Activated T-cell treated with anti-CD3 and anti-CD28 coated beads, Interleukin-2, amount 50 U/mL, for 24 hours (primary cell): ENCODE results near the gene FAM227A.

ENCODE experiments used
- DNase-seq: peaks from one replicate; pipeline ENCODE4 v3.0.0-alpha.2; 2020
- H3K27ac Mint-ChIP-seq: 2 replicates; pipeline ENCODE4 v1.8.0; 2020; ENCODE audit warnings: mild to moderate bottlenecking, mixed read lengths
- H3K27me3 Mint-ChIP-seq: 2 replicates; pipeline ENCODE4 v1.8.0; 2020; ENCODE audit warnings: mixed read lengths
- H3K36me3 Mint-ChIP-seq: 2 replicates; pipeline ENCODE4 v1.8.0; 2020; ENCODE audit warnings: low read depth, mixed read lengths
- H3K4me1 Mint-ChIP-seq: 2 replicates; pipeline ENCODE4 v1.8.0; 2020; ENCODE audit warnings: low read depth, mixed read lengths
- H3K4me3 Mint-ChIP-seq: 2 replicates; pipeline ENCODE4 v1.8.0; 2020; ENCODE audit warnings: mild to moderate bottlenecking, moderate library complexity, mixed read lengths
- H3K9me3 Mint-ChIP-seq: 2 replicates; pipeline ENCODE4 v1.8.0; 2020; ENCODE audit warnings: mixed read lengths

The FAM227A gene

GRCh38 chr22:38656256-38657044 lies at the start of gene FAM227A, which contains the start of gene CBY1:
FAM227A (minus strand) TSS chr22:38656392; CDS start chr22:38650168, 6,224 bp downstream.
CBY1 (plus strand) TSS chr22:38656638; CDS start chr22:38668055, 11,417 bp downstream.
- Mint-ChIP-seq H3K4me3 (peak within 1 kb of the TSS; percentile 89), H3K27me3 (no peaks in the 10 kb centered on the region), H3K4me1 (peaks cover 19% of the 10 kb centered on the region), H3K36me3 (peaks cover 22% of the 10 kb centered on the region), H3K27ac (peak within 1 kb of the TSS; percentile 98), H3K9me3 (no peaks in the 10 kb centered on the region)
- peak; percentile 95 for DNase-seq

- Mint-ChIP-seq H3K4me3 (peak within 1 kb of the TSS; percentile 93), H3K36me3 (peaks cover 41% of the 10 kb centered on the region), H3K27me3 (no peaks in the 10 kb centered on the region), H3K4me1 (peaks cover 55% of the 10 kb centered on the region), H3K27ac (peak within 1 kb of the TSS; percentile 98), H3K9me3 (no peaks in the 10 kb centered on the region)
- DNase-seq, result peak; percentile 91
Observed at GRCh38 chr22:38705235-38706100, 49.3 kb upstream of the FAM227A start, which contains the start of gene GTPBP1. GTPBP1 (plus strand) TSS chr22:38705944; CDS start chr22:38705956, 12 bp downstream.

- Mint-ChIP-seq H3K36me3 (peaks cover 36% of the 10 kb centered on the region), H3K27ac (peak overlapping the region; percentile 98), H3K9me3 (no peaks in the 10 kb centered on the region), H3K27me3 (no peaks in the 10 kb centered on the region), H3K4me1 (peaks cover 52% of the 10 kb centered on the region), H3K4me3 (peak overlapping the region; percentile 93)
- DNase-seq, result no peak
Observed at GRCh38 chr22:38704654-38705234, 48.6 kb upstream of the FAM227A start.

GRCh38 chr22:38700789-38701628 lies 44.8 kb upstream of the FAM227A start, which contains the start of gene JOSD1:
JOSD1 (minus strand) TSS chr22:38700943; CDS start chr22:38699987, 956 bp downstream.
- peak; percentile 99 for DNase-seq
- no peaks in the 10 kb centered on the region for H3K27me3 Mint-ChIP-seq
- H3K4me1 Mint-ChIP-seq, result peaks cover 60% of the 10 kb centered on the region
- H3K9me3 Mint-ChIP-seq, result no peaks in the 10 kb centered on the region
- peak within 1 kb of the TSS; percentile 93 for H3K4me3 Mint-ChIP-seq
- peak within 1 kb of the TSS; percentile 97 for H3K27ac Mint-ChIP-seq
- peaks cover 40% of the 10 kb centered on the region for H3K36me3 Mint-ChIP-seq

GRCh38 chr22:38700270-38700788 lies 44.1 kb upstream of the FAM227A start:
- Mint-ChIP-seq H3K4me1 (peaks cover 64% of the 10 kb centered on the region), H3K9me3 (no peaks in the 10 kb centered on the region), H3K27me3 (no peaks in the 10 kb centered on the region), H3K27ac (peak overlapping the region; percentile 92), H3K4me3 (peak overlapping the region; percentile 93), H3K36me3 (peaks cover 44% of the 10 kb centered on the region)
- no peak for DNase-seq

DNA sequence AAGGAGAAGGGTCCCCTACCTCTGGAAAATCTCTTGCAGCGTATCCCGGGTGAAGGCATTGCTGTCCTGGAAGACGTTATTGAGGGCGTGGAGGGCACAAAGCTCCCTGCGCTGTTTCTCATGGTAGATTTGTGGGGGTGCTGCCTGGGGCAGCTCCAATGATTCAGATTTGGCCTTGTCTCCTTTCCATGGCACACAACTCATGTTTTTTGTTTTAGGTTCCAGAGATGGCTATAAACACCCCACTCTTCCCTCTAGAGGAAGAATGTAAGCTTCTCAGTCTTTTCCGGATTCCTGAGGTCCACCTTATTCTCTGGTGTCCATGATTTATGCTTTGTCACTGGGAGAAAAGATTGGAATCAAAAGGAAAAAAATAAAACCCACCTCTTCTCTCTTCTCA lies 43.6 kb upstream of the FAM227A start:
- H3K27me3 Mint-ChIP-seq, result no peaks in the 10 kb centered on the region
- peaks cover 65% of the 10 kb centered on the region for H3K4me1 Mint-ChIP-seq
- peaks cover 50% of the 10 kb centered on the region for H3K36me3 Mint-ChIP-seq
- no peak for DNase-seq
- peak overlapping the region; percentile 92 for H3K27ac Mint-ChIP-seq
- H3K4me3 Mint-ChIP-seq, result peak overlapping the region; percentile 93
- H3K9me3 Mint-ChIP-seq, result no peaks in the 10 kb centered on the region

DNA sequence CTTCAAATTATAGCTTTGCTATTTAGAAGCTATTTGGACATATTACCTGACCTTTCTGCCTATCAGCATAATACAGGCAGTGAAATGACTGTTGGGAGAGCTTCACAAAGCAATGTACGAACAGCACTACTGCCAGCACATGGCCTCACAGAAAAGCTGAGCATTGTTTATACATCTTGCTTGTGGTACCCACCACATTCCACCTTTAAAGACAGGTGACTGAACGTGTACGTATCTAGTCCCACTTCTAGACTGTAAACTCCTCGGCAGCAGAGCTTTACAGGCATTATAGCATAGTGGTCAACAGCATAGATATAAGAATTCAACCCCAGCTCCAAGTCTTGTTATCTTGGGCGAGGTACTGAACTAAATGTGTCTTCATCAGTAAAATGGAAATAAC lies 43.0 kb upstream of the FAM227A start:
- Mint-ChIP-seq H3K9me3 (no peaks in the 10 kb centered on the region), H3K27me3 (no peaks in the 10 kb centered on the region), H3K36me3 (peaks cover 56% of the 10 kb centered on the region), H3K4me3 (peak overlapping the region; percentile 93), H3K4me1 (peaks cover 65% of the 10 kb centered on the region), H3K27ac (peak overlapping the region; percentile 92)
- DNase-seq, result no peak

- H3K9me3 Mint-ChIP-seq, result no peaks in the 10 kb centered on the region
- H3K36me3 Mint-ChIP-seq, result peaks cover 62% of the 10 kb centered on the region
- H3K27ac Mint-ChIP-seq, result peak overlapping the region; percentile 92
- no peaks in the 10 kb centered on the region for H3K27me3 Mint-ChIP-seq
- peak overlapping the region; percentile 93 for H3K4me3 Mint-ChIP-seq
- DNase-seq, result no peak
- H3K4me1 Mint-ChIP-seq, result peaks cover 66% of the 10 kb centered on the region
Observed at GRCh38 chr22:38698407-38699094, 42.4 kb upstream of the FAM227A start.

DNA sequence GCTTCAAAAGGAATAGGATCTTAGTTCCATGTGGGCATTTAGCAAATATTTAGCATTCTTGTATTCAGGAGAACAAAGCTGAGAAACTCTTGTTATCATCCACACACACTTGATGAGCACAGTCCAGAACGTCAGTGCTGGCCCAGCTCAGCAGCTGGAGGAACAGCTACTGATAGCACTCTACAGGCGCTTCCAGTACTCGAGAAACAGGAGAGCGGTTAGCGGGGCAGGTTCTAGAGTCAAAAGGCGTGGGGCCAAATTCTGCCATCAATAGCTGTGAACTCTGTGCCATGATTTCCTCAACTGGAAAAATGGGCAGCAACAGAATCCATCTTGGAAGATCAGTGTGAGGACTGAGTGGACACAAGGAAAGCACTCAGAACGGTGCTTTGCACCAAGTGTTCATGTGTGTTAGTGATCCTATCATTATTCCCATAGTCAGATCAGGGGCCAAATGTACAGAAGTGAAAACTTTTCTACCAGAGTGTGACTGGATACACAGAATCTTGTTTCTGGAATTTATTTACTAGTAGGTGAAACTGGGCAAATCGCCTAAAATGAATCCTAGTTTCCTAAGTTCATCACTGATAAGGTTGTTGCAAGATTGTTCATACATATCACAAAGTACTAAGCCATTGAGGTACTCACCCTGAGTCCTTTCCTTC lies 41.4 kb upstream of the FAM227A start:
- no peak for DNase-seq
- no peaks in the 10 kb centered on the region for H3K27me3 Mint-ChIP-seq
- peaks cover 71% of the 10 kb centered on the region for H3K36me3 Mint-ChIP-seq
- H3K4me3 Mint-ChIP-seq, result peak overlapping the region; percentile 93
- peaks cover 75% of the 10 kb centered on the region for H3K4me1 Mint-ChIP-seq
- H3K27ac Mint-ChIP-seq, result peak overlapping the region; percentile 92
- no peaks in the 10 kb centered on the region for H3K9me3 Mint-ChIP-seq

- H3K4me1 Mint-ChIP-seq, result peaks cover 76% of the 10 kb centered on the region
- peak overlapping the region; percentile 92 for H3K27ac Mint-ChIP-seq
- no peak for DNase-seq
- H3K9me3 Mint-ChIP-seq, result no peaks in the 10 kb centered on the region
- peaks cover 78% of the 10 kb centered on the region for H3K36me3 Mint-ChIP-seq
- H3K27me3 Mint-ChIP-seq, result no peaks in the 10 kb centered on the region
- peak overlapping the region; percentile 93 for H3K4me3 Mint-ChIP-seq
Observed at GRCh38 chr22:38696606-38697424, 40.6 kb upstream of the FAM227A start.

GRCh38 chr22:38694940-38695339 lies 38.7 kb upstream of the FAM227A start:
- no peaks in the 10 kb centered on the region for H3K27me3 Mint-ChIP-seq
- H3K36me3 Mint-ChIP-seq, result peaks cover 90% of the 10 kb centered on the region
- no peak for DNase-seq
- H3K9me3 Mint-ChIP-seq, result no peaks in the 10 kb centered on the region
- peaks cover 76% of the 10 kb centered on the region for H3K4me1 Mint-ChIP-seq
- H3K27ac Mint-ChIP-seq, result peak overlapping the region; percentile 79
- no peak overlapping the region for H3K4me3 Mint-ChIP-seq

DNA sequence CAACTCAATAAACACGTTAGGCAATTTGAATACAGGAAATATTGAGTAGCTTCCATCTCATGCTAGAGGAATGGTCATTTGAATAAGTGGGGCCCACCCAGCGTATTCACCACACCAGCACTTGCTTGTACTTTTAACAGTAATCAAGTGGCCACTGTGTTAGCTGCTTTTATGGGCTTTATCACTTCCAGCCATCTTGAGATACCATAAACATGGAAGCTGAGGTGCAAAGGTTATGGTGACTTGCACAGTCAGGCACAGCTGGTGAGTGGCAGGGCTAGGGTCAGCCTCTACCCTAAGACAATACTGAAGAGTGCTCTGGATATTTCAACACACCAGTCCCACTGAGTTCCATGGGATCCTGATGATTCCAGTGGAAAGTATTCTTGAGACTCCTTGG lies 37.9 kb upstream of the FAM227A start:
- Mint-ChIP-seq H3K9me3 (no peaks in the 10 kb centered on the region), H3K36me3 (peaks cover 90% of the 10 kb centered on the region), H3K4me1 (peaks cover 67% of the 10 kb centered on the region), H3K4me3 (no peak overlapping the region), H3K27me3 (no peaks in the 10 kb centered on the region), H3K27ac (peak overlapping the region; percentile 65)
- DNase-seq, result no peak
